ENCODE data around the gene WDR62.

Gene WDR62

DNA sequence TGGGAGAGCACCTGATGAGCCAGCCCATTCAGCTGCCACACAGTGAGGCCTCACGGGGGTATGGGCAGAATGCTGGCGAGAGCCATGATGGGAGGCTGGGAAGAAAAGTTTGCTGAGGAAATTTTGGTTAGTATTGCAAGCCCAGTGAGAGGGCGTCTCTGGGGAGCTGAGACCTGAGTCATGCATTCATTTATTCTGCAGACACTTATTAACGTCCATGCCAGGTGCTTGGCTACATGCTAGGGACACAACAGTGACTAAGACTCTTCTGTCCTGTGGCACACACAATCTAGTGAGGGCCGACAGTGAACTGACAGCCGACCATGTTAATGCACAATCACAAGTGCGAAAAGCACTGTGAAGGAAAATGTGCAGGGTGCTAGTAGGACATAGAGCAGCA is 27.2 kb downstream of the WDR62 start:
- no peak for DNase-seq

DNA sequence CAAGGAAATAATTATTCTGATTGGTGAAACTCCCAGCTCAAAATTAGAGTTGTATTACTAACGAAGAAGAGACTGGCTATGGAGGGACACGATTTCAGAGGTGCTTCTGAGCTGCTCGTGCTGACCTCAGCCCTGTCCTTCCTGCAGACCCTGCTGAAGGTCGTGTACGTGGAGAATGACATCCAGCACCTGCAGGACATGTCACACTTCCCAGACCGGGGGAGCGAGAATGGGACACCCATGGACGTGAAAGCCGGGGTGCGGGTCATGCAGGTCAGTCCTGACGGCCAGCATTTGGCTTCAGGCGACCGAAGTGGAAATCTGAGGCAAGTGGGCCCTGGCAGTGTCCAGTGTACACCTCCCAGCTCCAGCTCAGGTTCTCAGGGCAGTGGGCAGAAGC is 28.2 kb downstream of the WDR62 start:
- DNase-seq = no peak

DNA sequence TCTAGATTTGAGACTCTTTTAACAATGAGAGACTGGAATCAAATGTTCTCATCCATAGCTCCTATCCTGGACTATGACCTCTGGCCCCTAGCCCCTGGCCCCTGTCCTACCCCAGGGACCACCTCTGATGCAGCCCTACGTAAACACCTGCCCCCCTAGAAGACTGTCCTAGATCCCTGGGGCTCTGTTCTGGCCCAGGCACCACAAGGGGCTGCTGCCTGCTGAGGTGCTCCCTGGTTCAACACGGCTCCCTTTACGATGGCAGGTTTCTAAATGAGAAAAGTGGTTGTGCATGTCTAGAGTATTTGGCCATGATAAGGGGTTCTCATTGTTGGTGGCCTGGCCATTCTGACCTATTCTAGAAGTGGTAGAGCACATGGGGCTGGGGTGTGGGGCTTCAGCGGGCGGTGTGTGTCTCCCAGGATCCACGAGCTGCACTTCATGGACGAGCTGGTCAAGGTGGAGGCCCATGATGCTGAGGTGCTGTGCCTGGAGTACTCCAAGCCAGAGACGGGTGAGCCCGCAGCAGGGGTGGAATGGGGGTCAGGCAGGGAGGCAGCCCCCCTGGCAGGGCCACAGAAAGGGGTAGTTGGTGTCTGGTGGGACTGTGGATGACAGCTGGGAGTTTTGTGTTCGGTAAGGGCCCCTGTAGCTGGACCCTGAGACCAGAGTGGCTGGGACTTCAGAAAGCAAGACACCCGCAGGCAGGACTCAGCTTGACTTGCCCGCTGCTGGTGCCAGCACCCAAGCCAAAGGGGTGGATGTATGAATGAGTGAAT is 29.7 kb downstream of the WDR62 start:
- no peak for DNase-seq

DNA sequence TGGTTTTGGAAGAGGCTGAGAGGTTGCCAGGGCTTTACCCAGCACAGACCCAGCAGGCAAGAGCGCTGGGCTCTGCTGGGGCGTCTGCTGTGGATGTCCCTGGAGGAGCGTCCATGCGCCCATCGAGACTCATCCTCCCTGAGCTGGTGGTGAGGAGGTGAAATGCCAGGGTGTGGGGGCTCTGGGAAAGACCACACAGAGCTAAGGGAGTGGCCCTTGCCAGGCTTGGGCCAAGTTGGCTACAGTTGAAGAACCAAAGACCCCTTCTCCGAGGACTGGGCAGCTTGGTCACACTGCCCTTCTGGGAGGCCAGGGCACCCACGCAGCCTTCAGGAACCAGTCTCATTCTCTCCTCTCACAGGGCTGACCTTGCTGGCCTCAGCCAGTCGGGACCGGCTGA is 31.6 kb downstream of the WDR62 start:
- DNase-seq = no peak

DNA sequence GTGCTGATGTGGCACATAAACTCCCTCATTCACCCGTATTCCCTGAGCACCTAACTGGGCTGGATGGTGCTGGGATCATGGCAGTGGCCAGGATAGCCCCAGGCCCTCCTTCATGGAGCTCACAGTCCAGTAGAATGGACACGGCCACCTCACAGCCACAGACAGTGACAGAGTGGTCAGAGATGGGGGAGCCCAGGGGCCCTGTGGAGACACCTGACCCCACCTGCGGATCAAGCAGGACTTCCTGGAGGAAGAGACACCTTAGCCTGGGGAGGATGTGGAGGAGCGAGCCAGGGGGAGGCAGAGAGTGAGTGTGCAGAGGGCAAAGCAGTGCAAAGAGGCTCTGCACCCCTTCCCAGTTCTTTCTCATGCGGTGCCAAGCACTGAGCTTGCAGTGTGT is 35.1 kb downstream of the WDR62 start:
- DNase-seq = no peak

DNA sequence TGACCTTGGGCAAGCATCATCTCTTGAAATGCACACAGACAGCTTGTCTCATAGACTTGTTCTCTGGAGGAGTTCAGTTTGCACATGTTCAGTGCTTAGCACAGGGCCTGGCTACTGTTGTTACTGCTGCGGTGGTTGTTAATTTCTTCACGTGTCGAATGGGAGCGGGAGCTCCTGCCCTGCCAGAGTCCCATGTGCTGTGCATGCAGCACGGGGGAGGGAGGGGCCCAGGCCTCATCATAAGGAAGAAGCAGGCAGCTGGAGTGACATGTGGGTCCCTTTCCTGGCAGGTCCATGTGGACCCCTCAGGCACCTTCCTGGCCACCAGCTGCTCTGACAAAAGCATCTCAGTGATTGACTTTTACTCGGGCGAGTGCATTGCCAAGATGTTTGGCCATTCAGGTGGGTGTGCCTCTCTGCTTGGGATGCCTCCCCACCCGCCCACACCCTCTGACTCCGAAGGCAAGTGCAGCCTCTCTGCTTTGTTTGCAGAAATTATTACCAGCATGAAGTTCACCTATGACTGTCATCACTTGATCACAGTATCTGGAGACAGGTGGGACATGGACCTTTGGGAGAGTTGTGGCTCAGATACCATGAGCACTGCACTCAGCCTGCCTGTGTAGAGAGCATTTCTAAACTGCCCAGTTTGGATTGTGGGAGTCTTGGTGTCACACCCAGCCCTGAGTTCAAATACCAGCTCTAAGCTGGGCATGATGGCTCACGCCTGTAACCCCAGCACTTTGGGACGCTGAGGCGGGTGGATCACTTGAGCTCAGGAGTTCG is 36.4 kb downstream of the WDR62 start:
- no peak for DNase-seq

DNA sequence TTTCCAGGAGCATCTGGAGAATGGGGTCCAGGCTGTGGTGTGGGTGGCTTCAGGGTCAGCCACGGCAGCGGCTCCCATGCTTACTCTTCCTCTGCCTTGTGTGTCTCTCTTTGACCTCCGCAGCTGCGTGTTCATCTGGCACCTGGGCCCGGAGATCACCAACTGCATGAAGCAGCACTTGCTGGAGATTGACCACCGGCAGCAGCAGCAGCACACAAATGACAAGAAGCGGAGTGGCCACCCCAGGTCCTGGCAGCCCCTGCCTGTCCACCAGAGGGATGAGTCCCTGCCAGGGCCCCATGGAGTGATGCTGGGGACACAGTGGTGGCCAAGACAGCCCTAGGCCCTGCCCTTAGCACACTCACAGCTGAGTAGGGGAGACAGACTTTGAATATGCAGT is 37.9 kb downstream of the WDR62 start:
- no peak for DNase-seq

DNA sequence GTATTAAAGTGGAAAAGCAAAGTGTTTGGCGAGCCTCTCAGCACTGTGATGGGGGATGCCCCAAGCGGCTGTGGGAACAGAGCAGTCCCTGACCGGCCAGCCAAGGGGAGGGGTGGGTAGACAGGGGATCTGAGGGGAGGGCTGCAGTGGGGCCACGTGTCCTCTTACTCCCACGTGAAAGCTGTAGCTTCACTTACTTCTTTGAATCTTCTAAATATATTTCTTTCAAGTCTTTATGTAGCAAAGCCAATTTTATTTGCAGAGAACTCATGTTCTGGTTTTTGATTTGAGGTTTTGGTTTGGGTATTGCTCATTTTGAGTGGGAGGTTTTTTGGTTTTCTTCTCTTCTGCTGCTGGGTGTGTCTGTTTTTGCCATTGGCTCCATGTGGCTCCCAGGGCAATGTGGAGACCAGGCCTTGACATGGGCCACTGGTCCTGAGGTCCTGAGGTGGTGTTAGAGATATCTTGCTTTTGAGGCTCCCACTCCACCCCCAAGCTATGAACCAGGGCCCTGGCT is 38.5 kb downstream of the WDR62 start:
- no peak for DNase-seq

DNA sequence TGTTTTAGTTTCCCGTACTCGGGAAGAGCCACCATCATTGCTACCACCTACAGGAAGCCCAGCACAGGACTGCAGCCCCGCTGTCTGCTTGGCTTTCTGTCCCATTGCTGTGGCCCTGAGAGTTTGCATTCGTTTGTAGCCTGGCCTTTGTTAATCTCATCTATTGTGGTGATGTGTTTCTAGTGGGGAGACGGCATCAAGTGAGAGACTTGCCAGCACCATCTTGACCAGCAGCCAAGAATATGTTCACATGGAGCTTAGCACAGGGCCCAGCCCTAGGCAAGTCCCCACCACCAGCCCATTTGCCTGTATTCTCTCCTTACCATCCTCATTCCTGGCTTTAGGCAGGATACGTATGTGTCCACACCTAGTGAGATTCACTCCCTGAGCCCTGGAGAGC is 39.0 kb downstream of the WDR62 start:
- DNase-seq = no peak

DNA sequence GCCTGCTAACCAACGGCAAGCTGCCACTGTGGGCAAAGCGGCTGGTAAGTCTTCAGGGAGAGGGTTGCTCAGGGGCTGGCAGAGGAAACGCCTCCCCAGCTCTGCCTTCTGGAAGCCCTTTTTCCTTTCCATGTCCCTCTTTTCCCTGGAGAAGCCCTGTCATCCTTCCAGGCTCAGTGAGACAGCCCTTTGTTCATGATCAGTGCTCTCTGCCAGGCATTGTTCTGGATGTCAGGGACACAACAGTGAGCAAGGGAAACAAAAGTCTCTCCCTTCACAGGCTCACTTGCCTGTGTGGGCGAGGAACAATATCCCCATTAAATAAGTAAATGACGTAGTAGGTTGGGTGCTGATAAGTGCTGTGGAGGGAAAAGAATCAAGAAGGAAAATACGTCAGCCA is 42.3 kb downstream of the WDR62 start:
- no peak for DNase-seq

DNA sequence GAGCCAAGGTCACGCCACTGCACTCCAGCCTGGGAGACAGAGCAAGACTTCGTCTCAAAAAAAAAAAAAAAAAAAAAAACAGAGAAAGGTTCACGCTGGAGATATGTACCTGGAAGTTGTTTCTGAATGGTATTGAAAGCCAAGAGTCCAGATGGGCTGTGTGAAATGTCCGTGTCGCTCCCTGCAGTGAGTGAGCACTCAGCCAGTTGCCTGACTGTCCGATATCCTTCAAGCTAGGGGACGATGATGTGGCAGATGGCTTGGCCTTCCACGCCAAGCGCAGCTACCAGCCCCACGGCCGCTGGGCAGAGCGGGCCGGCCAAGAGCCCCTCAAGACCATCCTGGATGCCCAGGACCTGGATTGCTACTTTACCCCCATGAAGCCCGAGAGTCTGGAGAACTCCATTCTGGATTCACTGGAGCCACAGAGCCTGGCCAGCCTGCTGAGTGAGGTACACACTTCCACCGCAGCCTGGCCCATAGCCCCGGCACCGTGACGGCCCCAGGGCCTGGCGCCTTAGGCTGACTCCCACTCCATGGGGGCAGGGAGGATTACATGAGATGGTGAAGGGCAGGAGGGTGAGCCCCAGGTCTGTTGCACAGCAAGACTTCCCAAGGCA is 44.6 kb downstream of the WDR62 start:
- no peak for DNase-seq

DNA sequence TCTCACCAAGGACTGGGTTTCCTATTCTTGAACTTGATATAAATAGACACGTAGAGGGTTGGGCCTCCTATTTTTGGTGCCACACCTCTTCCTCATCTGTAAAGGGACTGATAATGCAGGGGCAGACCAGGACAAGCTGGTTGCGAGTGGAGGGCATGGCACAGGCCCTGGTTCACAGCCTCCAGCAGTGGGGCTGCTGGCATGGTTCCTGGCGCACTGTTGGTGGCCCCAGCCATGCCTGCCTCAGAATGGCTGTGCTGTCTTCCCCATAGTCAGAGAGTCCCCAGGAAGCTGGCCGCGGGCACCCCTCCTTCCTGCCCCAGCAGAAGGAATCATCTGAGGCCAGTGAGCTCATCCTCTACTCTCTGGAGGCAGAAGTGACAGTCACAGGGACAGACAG is 45.8 kb downstream of the WDR62 start:
- DNase-seq = no peak

DNA sequence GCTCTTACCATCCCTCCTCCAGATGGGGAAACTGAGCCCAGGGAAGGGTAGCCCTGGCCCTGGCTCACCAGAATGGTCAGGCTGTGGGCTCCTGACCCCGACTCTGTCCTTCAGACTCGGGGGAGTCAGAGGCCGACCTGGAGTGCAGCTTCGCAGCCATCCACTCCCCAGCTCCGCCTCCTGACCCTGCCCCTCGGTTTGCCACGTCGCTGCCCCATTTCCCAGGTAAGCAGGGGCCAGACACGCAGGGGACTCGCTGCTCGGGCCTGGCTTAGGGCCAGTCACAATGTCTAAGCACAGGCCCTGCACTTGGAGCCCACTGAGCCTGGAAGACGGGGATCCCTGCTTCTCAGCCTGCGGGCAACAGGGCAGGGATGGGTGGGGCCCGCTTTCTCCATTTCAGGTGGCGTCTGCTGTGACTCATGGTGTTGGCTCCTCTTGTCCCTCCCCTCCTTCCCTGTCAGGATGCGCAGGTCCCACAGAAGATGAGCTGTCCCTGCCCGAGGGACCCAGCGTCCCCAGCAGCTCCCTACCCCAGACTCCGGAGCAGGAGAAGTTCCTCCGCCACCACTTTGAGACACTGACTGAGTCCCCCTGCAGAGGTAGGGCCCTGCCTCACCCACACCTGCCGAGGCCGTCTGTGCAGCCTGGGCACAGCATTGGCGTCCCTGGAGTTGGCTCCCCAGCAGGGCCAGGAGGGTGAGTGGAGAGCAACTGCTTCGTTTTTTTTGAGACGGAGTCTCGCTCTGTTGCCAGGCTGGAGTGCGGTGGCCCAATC is 47.0 kb downstream of the WDR62 start:
- DNase-seq = no peak

DNA sequence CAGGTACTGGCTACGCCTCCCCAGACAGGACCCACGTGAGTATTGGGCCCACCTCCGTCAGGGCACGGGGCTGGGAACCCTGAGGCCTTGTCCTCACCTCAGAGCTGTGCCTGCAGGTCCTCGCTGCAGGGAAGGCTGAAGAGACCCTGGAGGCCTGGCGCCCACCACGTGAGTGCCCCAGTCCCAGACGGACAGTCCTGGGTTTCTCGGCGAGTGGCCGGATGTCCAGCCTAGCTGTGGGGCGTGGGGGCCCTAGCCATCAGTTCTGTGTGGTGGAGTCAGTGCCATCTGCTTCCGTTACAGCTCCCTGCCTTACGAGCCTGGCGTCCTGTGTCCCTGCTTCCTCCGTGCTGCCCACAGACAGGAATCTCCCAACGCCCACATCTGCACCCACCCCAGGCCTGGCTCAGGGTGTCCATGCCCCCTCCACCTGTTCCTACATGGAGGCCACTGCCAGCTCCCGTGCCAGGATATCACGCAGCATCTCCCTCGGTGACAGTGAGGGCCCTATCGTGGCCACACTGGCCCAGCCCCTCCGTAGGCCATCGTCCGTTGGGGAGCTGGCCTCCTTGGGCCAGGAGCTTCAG is 48.4 kb downstream of the WDR62 start:
- no peak for DNase-seq

DNA sequence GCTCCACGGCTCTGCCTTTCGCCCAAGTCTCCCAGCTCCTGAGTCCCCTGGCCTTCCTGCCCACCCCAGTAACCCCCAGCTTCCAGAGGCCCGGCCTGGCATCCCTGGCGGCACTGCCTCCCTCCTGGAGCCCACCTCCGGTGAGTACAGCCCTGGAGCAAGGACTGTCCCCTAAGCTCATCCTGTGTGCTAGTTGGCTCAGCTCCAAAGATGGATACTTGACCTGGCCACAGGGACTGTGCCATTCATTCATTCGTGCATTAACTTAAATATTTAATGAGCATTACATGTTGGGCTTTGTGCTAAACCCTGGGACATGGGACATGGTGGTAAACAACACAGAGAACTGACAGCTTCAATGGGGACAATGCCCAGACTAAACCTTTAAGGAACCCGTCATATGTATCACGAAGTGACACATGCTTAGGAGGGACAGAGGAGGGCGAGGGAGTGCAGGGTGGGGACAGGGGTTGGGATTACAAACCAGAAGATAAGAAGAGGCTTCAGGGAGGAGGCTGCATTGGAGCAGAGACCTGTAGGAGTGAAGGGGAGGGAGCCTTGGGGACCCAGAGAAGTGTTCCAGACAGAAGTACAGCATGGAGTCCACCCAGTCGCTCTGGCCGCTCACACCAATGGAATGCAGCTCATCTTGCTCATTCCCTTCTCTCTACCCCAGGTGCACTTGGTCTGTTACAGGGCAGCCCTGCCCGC is 49.3 kb downstream of the WDR62 start:
- DNase-seq = no peak

DNA sequence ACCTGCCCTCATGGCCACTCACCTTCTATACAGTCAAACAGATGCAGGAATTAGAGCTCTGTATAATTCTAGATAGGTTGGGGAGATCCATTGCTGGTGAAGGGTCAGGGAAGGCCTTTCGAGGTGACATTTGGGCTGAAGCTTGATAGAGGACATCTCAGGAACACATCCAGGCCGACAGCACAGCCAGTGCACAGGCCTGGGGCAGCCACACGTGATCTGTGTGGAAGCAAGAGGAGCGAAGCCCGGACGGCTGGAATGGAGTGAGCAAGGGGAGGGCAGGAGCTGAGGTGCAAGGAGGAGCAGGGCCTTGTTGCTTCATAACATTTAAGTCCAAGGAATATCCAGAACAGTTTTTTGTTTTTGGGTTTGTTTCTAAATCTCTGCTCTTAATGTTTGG is 51.7 kb downstream of the WDR62 start:
- no peak for DNase-seq

DNA sequence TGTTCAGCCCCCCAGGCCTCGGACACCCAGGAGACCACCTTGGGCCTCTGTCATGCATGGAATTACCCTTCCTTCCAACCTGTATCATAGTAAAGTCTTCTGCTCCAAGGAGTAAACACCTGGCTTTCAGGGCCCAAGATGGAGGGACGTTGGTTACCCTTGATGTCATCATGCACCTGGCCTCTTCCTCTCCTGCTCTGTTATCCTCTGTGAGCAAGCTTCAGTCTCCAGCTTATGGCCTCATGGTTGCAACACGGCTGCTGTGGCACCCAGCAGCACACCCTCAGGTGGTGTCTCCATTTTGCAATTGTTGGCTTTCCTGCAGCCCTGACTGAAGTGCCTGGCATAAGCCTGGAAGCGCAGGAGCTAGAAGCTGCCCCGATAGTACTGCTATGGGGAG is 52.3 kb downstream of the WDR62 start:
- DNase-seq = no peak

DNA sequence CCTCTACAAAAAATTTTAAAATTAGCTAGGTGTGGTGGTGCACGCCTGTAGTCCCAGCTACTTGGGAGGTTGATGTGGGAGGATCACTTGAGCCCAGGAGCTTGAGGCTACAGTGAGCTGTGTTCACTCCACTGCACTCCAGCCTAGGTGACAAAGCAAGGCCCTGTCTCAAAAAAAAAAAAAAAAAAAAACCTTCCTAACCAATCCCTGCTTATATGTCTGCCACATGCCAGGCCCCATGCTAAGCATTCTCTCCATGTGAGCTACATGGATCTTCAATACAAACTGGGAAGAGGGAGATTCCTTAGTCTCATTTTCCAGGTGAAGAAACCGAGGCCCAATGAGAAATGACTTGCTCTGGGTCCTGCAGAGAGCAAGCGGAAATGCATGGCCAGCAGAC is 54.0 kb downstream of the WDR62 start:
- DNase-seq = no peak

DNA sequence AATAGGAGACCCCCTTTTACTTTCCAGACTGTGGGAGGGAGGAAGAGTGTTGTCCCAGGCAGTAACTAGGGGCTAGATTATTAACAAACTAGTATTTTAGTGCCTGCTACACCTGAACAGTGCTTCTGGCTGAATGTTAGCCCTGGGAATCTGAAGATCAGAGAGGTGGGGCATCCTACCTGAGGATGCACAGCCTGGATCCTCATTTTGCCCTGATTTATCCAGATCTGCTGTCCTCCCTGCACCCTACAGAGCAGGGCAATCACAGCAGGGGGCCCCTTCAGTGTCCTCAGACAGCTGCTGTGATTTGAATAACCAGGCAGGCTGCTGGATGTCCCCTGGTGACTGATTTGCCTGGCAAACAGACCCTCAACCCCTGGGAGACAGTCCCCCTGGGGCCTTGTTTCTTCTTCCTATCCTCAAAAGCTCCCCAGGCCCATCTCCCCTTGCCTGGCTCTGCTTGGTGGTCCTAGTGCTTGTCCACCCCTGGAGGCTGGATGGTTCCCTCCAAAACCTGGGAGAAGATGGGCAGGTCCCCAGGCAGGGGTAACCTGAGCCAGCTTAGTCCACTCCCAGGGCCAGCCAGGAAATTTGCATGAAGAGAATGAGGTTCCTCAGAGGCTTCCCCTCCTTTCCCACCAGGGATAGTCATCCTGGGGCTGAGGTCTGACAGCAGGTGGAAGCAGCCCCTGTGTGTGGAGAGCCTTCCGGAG is 55.9 kb downstream of the WDR62 start, which contains the start of gene OVOL3:
Gene OVOL3 (plus strand): TSS at position 657 of the 713 bp plus-strand sequence. CDS start 60 bp downstream, outside the sequence.
- no peak for DNase-seq

DNA sequence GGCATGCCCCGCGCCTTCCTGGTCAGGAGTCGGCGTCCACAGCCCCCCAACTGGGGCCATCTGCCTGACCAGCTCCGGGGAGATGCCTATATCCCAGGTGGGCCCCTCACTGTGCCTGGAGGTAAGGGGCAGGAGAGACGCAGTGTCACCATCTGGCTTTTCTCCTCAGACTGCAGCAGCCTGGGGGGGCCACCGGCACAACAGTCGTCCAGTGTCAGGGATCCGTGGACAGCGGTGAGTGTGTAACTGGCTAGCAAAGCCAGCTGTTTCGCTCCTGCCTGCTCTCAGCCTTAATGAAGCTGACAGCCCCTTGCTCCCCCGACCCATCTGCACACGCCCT is 56.5 kb downstream of the WDR62 start:
- DNase-seq = no peak

DNA sequence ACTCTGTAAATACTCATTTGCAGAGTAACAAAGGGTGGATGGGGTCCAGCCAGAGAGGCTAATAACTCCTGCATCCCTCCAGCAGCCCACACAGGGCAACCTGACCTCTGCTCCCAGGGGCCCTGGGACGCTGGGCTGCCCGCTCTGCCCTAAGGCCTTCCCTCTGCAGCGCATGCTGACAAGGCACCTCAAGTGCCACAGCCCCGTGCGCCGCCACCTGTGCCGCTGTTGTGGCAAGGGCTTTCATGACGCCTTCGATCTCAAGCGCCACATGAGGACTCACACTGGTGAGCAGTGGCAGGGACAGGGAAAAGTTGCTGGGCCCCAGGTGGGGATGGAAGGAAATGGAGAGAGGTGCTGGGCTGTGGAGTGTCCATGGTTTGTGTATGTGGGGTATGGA is 58.0 kb downstream of the WDR62 start:
- no peak for DNase-seq

Measured in retina (tissue), 1 donor.